Right lobe of liver (tissue), 4 donors: ENCODE data around the gene DFFA.

ENCODE experiments used
- POLR2A ChIP-seq: fragments of 450-650 bp; IDR thresholded peaks from one replicate; pipeline ENCODE4 v1.6.1; 2017; ENCODE audit warnings: antibody characterized with exemption, mild to moderate bottlenecking
- TF ChIP-seq, protein P1 (sequence below), 4 donors: fragments of 200-600 bp in 3 of 4; fragments of 450-650 bp in 1 of 4; IDR thresholded peaks; one replicate each; pipeline versions ENCODE4 v1.5.1 to v1.8.0; 2016 to 2022; ENCODE audit warnings: antibody characterized with exemption in 4 of 4, mild to moderate bottlenecking in 2 of 4
- donor health status: DM: no; HTN: no; CAD: no.
- donor health status: DM: no; HTN: no; CAD: no.
- donor health status: DM: no; HTN: yes; CAD: no.

DNA sequence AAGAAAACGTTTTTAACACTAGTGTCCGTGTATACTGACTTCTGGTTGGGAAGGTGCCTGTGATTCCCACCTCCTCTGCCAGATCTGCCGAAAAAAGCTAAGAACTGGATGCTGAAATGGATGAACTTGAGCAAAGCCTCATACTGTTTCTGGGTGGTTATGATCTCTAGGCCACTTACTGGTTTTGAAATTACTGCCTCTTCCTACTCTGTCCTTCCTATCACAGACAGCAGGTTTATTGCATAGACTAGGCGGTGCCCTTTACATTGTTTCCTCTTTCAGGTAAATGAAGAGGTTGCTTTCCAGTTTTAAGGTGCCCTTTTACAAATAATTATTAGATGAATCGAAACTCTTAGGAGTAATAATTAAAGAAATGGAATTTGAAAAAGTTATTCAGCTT, 29.9 kb upstream of the DFFA start:
- TF ChIP-seq, protein P1, sequence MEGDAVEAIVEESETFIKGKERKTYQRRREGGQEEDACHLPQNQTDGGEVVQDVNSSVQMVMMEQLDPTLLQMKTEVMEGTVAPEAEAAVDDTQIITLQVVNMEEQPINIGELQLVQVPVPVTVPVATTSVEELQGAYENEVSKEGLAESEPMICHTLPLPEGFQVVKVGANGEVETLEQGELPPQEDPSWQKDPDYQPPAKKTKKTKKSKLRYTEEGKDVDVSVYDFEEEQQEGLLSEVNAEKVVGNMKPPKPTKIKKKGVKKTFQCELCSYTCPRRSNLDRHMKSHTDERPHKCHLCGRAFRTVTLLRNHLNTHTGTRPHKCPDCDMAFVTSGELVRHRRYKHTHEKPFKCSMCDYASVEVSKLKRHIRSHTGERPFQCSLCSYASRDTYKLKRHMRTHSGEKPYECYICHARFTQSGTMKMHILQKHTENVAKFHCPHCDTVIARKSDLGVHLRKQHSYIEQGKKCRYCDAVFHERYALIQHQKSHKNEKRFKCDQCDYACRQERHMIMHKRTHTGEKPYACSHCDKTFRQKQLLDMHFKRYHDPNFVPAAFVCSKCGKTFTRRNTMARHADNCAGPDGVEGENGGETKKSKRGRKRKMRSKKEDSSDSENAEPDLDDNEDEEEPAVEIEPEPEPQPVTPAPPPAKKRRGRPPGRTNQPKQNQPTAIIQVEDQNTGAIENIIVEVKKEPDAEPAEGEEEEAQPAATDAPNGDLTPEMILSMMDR (IDR thresholded peaks at IDR 0.05): no peak
- no peak for TF ChIP-seq POLR2A
